Right lobe of liver (tissue), 4 donors: ENCODE data around the gene TESMIN.

Source experiments
- CTCF ChIP-seq, 4 donors: fragments of 200-600 bp in 3 of 4; fragments of 450-650 bp in 1 of 4; IDR thresholded peaks; one replicate each; pipeline versions ENCODE4 v1.5.1 to v1.8.0; 2016 to 2022; ENCODE audit warnings: antibody characterized with exemption in 4 of 4, mild to moderate bottlenecking in 2 of 4
- POLR2A ChIP-seq: fragments of 450-650 bp; IDR thresholded peaks from one replicate; pipeline ENCODE4 v1.6.1; 2017; ENCODE audit warnings: antibody characterized with exemption, mild to moderate bottlenecking
- donor health status: DM: no; HTN: no; CAD: no.
- donor health status: DM: no; HTN: no; CAD: no.
- donor health status: DM: no; HTN: yes; CAD: no.

GRCh38 chr11:68762481-68762880, 11.2 kb upstream of the TESMIN start:
- TF ChIP-seq CTCF (IDR thresholded peaks at IDR 0.05) (no peak), POLR2A (no peak)
